HG03565 (cell line): ENCODE measurements around the gene TSGA10.
"Not testable (repeated sequence)": the region's sequence is repeated elsewhere in the genome, so short reads cannot be mapped to it uniquely, and the experiment has no call there.

Source experiments
- ATAC-seq: cut with Tn5 transposase; IDR thresholded peaks from one replicate; pipeline ENCODE4 v1.9.1; 2021; ENCODE audit warnings: mild to moderate bottlenecking, moderate library complexity; ENCODE audit not compliant: unreplicated experiment

The TSGA10 gene

DNA sequence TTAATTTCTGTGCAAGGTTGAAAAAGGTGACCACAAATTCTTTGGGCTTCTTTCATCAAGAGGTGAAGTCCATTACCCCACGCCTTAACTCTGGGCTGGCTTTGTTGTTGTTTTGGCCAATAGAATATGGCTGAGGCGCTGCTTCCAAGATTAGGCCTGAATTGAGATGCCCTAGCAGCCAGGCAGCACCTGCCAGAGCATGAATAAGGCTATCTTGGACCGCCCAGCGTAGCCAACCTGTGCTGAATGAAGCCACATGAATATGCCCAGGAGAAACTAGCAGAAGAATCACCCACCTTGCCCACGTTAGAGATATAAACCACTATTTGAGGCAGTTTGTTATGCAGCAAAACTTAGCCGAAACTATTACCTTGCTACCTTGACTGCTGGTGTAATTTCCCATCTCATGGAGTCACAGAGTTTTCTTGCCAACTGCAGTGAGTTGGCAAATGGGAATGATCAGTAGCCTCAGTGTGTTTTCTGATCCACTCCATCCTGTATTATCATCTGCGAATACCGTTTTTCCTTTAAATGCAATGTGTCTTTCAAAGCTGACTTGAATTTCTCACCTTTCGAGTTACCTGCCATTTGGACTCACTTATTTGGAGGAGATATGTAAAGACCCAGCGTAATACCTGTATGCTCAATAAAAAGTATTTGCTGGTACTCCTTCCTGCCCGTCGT lies 679 bp downstream of the TSGA10 start:
- no peak for ATAC-seq

DNA sequence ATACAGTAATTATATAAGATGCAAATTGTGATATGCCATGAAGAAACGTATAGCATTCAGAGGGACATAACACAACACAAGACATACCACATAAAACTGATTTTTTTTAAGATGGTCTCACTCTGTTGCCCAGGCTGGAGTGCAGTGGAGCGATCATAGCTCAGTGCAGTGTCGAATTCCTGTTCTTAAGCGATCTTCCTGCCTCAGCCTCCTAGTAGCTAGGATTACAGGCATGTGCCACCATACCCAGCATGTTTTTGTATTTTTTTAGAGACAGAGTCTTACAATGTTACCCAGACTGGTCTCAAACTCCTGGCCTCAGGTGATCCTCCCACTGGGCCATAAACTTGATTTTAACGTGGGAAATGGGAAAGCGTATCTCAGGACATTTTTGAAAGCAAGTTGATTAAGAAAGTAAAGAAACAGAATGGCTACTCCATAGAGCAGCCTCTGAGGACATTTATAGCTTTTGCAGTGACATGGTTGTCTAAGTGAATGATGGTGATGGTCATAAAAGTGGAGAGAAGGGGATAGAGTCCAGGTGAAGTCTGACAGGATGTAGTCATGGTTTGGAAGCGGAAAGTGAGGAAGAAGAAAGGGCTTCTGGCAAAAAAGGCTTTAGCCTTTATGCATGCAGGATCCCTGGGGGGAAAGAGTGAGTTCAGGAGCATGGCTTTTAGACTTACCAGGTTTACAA lies 2.4 kb downstream of the TSGA10 start:
- ATAC-seq: no peak

GRCh38 chr2:99150706-99151105 lies 4.0 kb downstream of the TSGA10 start:
- ATAC-seq: no peak

DNA sequence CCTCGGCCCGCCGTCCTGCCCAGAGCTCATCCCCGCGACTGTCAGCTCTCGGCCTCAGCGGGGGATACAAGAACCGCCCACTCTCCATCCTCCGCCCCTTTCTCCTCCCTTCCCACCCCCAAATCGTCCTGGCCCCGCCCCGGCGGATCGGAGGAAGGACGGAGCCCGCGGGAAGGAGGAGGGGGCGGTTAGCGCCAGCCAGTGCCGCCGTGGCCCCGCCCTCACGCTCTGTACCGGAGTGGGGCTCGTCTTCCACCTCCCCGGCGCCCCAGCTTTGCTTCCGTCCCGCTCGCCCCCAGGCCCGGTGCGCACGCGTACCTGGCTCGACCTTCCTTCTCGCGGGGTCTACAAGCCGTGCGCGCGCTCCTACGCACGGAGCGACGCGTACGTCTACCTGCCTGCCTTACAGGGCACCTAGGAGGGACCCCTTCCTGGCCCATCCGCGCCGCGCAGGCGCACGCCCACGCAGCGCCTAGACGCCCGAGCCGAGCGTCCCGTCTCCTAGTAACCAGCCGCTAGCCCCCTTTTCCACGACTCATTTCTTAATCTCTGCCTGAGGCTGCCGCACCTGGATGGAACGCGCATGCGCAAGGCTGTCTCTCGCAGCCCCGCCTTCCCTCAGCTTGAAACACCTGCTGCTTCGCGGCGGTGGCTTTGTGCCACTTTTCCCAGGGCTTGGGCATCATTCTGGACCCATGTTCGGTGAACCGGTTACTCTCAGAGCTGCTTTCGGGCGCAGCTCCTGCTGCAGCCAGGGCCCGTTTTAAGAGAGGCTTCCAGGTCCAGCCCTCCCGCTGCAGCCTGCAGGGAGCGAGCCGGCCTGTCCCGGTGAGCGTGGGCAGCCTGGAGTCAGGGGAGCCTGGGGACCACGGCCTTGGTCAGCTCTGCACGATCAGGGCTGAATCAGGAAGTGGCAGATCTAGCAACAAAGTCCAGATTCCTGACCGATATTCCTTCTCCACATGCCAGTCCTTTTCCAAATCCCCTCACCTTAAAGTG lies 13.3 kb downstream of the TSGA10 start, which contains the start of gene C2orf15:
Gene C2orf15, plus strand, starts transcription at position 598 of the 999 bp plus-strand sequence. CDS start 8,852 bp downstream, outside the sequence.
- peak; percentile 80 for ATAC-seq

DNA sequence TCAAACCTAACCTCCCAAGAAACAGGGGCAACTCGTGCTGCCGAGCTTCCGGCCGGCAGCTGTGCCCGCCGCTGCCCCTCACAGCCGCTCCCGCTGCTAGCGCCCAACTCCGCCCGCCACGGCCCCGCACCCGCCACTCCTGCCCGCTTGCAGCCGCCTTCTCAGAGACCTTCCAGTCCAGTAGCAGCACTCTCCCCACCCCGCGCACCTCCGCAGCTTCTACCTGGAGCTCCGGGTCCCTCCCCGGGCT lies 14.0 kb downstream of the TSGA10 start:
- ATAC-seq: peak; percentile 15

- ATAC-seq: no peak
Observed at GRCh38 chr2:99140056-99140859, 14.5 kb downstream of the TSGA10 start.

DNA sequence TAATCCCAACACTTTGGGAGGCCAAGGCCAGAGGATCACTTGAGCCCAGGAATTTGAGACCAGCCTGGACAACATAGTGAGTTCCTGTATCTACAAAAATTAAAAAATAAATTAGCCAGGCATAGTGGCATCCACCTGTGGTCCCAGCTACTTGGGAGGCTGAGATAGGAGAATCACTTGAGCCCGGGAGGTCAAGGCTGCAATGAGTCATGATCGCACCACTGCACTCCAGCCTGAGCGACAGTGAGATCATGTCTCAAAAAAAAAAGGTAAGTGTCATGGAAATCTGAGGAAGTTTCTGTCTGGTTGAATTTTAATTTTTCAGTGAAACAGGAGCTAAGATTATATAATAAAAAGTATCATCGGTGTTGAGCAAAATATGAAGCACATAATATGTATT lies 15.7 kb downstream of the TSGA10 start:
- ATAC-seq: no peak

DNA sequence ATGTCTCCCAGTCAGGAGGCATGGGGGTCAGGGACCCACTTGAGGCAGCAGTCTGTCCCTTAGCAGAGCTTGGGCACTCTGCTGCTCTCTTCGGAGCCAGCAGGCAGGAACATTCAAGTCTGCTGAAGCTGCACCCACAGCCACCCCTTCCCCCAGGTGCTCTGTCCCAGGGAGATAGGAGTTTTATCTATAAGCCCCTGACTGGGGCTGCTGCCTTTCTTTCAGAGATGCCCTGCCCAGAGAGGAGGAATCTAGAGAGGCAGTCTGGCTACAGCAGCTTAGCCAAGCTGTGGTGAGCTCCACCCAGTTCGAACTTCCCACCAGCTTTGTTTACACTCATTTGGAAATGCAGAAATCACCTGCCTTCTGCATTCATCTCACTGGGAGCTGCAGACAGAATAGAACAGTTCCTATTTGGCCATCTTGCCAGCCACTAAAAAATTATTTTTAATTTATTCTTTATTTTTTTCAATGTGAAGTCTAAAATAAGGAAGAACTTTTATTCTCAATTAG lies 19.6 kb downstream of the TSGA10 start:
- not testable (repeated sequence) for ATAC-seq

DNA sequence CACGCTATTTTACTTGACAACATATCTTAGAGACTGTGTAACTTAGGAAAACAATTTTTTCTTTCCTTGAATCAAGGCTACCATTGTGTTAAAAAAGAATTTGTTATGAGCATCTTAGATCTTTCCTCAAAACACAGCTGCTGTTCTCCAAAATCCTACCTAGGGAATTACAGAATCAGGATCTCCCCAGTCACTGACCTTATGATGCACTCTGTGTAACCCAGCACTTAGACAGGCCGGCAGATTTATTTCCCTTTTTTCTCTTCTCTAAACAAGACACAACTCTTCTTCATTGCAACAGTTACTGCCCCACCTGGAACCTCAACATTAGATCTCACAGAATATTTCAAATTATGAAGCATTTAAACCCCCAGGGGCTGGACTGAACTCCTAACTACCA lies 26.8 kb downstream of the TSGA10 start:
- no peak for ATAC-seq

- no peak for ATAC-seq
Observed at GRCh38 chr2:99112617-99113016, 42.1 kb downstream of the TSGA10 start.

- ATAC-seq: no peak
Observed at GRCh38 chr2:99111945-99112344, 42.8 kb downstream of the TSGA10 start.

GRCh38 chr2:99111236-99111635 lies 43.5 kb downstream of the TSGA10 start:
- ATAC-seq: no peak

GRCh38 chr2:99106913-99107312 lies 47.8 kb downstream of the TSGA10 start:
- no peak for ATAC-seq

DNA sequence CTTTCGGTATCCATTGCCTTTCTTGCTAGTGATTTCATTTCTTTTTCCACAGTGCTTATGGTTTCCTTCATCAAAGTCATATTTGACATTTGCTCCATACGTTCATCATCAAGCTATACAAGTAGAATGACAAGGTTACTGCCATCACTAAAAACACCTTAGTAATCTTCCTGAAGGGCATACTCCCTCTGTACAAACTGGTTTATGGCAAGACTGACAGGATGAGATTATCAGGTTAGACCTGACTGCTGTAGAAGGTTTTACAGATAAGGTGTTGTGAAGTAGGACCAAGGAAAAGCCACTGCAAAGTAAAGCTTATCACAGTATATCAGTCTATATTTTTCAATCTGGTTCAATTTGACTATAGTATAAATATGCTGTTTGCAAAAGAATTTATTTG lies 50.7 kb downstream of the TSGA10 start:
- ATAC-seq: no peak

DNA sequence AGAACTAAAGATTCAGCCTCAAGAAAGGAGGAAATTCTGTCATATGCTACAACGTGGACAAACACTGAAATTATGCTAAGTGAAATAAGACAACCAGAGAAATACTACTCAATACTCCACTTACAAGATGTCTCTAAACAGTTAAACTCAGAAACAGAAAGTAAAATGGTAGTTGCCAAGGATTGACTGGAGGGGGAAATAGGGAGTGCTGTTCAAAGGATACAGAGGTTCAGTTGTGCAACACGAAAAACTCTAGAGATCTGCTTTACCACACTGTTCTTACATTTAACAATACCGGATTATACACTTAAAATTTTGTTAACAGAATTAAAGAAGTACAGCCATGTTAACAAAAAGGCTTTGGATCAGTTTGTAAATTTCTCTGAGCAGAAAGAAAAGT lies 53.0 kb downstream of the TSGA10 start:
- no peak for ATAC-seq

- no peak for ATAC-seq
Observed at GRCh38 chr2:99096728-99097127, 58.0 kb downstream of the TSGA10 start.

DNA sequence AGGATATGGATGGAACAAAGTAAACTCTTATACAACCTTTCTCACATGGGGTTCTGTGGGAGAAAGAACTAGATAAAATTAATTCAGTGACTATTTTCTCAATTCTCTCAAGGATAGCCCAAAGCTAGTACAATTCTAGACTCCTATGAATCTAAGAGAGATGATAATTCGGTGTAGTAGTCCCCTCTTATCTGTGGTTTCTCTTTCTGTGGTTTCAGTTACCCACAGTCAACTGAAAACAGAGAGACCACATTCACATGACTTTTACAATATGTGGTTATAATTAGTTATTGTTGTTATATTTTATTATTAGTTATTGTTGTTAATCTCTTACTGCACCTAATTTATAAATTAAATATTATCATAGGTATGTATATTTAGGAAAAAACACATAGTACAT lies 66.7 kb downstream of the TSGA10 start:
- peak; percentile 61 for ATAC-seq

- no peak for ATAC-seq
Observed at GRCh38 chr2:99086385-99086784, 68.4 kb downstream of the TSGA10 start.

DNA sequence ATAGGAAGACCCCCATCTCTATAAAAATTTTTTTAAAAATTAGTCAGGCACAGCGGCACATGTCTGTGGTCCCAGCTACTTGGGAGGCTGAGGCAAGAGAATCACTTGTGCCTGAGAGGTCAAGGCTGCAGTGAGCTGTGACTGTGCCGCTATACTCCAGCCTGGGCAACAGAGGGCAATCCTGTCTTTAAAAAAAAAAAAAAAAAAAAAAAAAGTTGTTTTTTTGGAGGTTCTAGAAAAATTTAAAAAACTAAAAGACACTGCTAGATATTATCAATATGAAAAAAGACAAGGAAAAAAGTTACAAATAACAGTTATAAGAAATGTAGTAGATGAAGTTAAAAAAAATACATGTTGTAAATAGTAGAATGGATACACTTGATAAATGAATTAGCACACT lies 69.3 kb downstream of the TSGA10 start:
- no peak for ATAC-seq

- no peak for ATAC-seq
Observed at GRCh38 chr2:99084256-99084655, 70.5 kb downstream of the TSGA10 start.

DNA sequence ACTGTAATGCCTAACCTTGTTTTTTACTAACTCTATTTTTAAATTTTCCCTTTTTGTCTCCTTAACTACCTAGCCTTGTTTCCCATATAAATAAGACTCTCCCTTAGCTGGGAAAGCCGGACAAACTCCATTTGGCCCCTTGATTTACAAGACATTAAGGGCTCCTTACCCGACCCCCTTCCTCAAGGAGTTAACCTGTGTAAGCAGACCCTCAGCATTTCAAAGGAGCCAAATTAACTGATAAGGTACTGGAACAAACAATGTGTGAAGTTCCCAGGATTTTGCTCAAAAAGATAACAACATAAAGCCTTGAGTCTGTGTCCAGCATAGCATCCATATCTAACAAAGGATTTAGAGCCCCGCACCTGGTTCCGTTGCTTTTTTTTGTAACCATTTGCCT lies 72.9 kb downstream of the TSGA10 start:
- no peak for ATAC-seq
